ENCODE data around the gene FAM107B.

DNA sequence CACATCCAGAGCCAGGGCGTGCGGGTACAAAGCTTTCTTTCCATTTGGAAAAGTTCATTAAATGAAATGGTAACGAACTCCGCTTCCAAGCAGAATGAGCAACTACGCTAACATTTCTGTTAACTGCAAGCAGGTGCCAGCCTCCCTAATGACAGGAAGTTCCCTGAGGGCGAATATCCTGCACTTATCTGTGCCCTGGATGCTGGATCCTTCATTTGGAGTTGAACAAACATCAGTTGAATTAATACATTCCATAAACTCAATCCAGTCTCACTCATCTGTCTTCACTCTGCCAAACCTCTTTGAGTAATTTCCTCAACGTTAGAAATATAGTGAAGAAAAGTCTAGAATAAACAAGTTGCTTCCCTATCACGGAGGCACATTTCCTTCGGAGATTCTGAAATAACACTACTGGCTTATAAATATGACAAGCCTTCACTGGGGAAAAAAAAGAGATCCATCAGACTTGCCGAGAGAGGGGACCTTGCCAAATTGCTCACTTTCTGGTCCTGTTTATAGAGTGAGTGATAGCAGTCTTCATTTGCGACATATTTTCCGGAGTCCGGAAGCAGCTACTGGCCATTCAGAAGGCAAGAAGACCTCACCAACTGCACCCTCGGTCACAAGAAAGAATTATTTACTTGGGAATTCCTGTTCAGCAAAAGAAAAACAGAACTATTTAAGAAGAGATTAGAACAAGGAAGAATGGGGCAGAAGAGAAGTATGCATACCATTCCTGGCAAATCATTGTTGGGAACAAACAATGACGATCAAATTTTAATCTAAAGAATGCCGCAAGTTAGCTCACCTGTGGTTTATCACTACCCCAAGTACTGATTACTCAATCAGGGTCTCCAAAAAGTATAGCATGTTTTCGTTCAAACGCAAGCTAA, 196.4 kb downstream of the FAM107B start:
- TF ChIP-seq, protein P1, sequence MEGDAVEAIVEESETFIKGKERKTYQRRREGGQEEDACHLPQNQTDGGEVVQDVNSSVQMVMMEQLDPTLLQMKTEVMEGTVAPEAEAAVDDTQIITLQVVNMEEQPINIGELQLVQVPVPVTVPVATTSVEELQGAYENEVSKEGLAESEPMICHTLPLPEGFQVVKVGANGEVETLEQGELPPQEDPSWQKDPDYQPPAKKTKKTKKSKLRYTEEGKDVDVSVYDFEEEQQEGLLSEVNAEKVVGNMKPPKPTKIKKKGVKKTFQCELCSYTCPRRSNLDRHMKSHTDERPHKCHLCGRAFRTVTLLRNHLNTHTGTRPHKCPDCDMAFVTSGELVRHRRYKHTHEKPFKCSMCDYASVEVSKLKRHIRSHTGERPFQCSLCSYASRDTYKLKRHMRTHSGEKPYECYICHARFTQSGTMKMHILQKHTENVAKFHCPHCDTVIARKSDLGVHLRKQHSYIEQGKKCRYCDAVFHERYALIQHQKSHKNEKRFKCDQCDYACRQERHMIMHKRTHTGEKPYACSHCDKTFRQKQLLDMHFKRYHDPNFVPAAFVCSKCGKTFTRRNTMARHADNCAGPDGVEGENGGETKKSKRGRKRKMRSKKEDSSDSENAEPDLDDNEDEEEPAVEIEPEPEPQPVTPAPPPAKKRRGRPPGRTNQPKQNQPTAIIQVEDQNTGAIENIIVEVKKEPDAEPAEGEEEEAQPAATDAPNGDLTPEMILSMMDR (conservative IDR thresholded peaks at IDR 0.05; ENCODE audit: low read depth, low read length): no peak
- TF ChIP-seq EZH2 (IDR thresholded peaks at IDR 0.05; ENCODE audit: borderline replicate concordance, low read depth, low read length, poor library complexity, severe bottlenecking): no peak
